ENCODE measurements around the gene STRADA. TPM values are rescaled to one million over a fixed set of nuclear protein-coding genes. Genes with fewer than 3 reads are reported as not detected.

The STRADA gene
- total RNA-seq, 1 donor from 2014 or later = 10.5 TPM

GRCh38 chr17:63703029-63703428 lies 38.6 kb downstream of the STRADA start:
- peak; percentile 23 for FAIRE-seq
- H3K36me3 ChIP-seq (ENCODE audit: control insufficient read depth, insufficient read depth, low read length) = peaks cover 5% of the 10 kb centered on the region

DNA sequence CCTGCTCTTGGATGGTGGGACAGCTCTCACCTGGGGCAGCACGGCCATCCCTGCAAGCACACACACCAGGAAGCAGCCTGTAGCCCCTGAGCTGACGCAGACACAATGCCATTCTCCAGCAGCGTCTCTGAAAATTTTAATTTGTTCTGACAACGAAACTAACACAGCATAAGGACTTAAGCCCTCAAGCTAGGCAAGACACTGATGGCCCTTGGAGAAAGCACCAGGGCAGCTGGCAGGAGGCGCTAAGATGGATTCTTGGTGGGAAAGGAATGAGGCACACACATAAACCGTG lies 38.9 kb downstream of the STRADA start:
- Histone ChIP-seq H3K36me3 (ENCODE audit: control insufficient read depth, insufficient read depth, low read length) (peaks cover 5% of the 10 kb centered on the region), H3K4me3 (ENCODE audit: low read depth, low read length) (no peak overlapping the region), H3K27me3 (ENCODE audit: control insufficient read depth, insufficient read depth, low read length) (no peaks in the 10 kb centered on the region)
- DNase-seq (ENCODE audit: low read depth) = no peak
- no peak for FAIRE-seq
- TF ChIP-seq, protein P1, sequence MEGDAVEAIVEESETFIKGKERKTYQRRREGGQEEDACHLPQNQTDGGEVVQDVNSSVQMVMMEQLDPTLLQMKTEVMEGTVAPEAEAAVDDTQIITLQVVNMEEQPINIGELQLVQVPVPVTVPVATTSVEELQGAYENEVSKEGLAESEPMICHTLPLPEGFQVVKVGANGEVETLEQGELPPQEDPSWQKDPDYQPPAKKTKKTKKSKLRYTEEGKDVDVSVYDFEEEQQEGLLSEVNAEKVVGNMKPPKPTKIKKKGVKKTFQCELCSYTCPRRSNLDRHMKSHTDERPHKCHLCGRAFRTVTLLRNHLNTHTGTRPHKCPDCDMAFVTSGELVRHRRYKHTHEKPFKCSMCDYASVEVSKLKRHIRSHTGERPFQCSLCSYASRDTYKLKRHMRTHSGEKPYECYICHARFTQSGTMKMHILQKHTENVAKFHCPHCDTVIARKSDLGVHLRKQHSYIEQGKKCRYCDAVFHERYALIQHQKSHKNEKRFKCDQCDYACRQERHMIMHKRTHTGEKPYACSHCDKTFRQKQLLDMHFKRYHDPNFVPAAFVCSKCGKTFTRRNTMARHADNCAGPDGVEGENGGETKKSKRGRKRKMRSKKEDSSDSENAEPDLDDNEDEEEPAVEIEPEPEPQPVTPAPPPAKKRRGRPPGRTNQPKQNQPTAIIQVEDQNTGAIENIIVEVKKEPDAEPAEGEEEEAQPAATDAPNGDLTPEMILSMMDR (IDR thresholded peaks at IDR 0.05; ENCODE audit: insufficient read depth, low read length, severe bottlenecking) = no peak

More at GRCh38 chr17:63703029-63703428, 38.6 kb downstream of the STRADA start:
- Histone ChIP-seq H3K27me3 (ENCODE audit: control insufficient read depth, insufficient read depth, low read length) (no peaks in the 10 kb centered on the region), H3K4me3 (ENCODE audit: low read depth, low read length) (no peak overlapping the region)
- TF ChIP-seq, protein P1 (IDR thresholded peaks at IDR 0.05; ENCODE audit: insufficient read depth, low read length, severe bottlenecking) = no peak
- no peak for DNase-seq (ENCODE audit: low read depth)

DNA sequence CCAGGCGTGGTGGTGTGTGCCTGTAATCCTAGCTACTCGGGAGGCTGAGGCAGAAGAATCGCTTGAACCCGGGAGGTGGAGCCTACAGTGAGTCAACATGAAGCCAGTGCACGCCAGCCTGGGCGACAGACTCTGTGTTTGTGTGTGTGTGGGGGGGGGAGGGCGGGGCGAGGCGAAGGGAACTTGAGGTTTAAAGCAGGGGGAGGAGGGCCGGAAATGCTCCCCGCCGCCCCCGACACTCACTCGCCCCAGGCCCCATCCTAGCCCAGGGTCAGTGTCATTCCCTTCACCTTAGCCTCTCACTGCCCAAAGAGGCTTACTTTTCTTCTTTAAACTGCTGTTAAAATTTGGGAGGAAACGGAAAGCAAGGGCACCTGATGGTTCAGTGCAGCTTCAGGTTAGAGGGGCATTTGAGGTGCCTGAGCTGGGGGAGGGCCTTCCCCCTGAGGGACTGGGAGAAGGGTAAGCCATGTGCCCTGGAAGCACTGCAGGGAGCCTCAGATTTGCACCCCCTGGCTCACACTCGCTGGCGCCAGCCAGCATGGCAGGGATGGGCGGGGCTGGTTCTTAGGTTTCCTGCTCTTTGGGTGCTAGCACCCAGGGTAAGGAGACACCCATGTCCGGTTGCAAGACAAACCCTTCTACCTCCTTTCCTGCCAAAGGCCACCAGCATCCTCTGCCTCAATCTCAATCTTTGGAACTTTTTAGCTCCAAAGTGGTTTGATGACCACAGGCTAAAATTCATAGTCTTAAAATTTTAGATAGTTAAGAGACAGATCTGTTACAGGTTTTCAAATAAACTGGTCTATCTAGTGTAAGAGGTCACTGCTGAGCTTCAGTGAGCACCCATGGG lies 39.5 kb downstream of the STRADA start:
- DNase-seq (ENCODE audit: low read depth) = no peak
- H3K27me3 ChIP-seq (ENCODE audit: control insufficient read depth, insufficient read depth, low read length) = no peaks in the 10 kb centered on the region
- TF ChIP-seq, protein P1 (IDR thresholded peaks at IDR 0.05; ENCODE audit: insufficient read depth, low read length, severe bottlenecking) = no peak
- no peak overlapping the region for H3K4me3 ChIP-seq (ENCODE audit: low read depth, low read length)
- peaks cover 5% of the 10 kb centered on the region for H3K36me3 ChIP-seq (ENCODE audit: control insufficient read depth, insufficient read depth, low read length)
- FAIRE-seq = no peak

- Histone ChIP-seq H3K27me3 (ENCODE audit: control insufficient read depth, insufficient read depth, low read length) (no peaks in the 10 kb centered on the region), H3K36me3 (ENCODE audit: control insufficient read depth, insufficient read depth, low read length) (peaks cover 5% of the 10 kb centered on the region), H3K4me3 (ENCODE audit: low read depth, low read length) (no peak overlapping the region)
- no peak for FAIRE-seq
- no peak for DNase-seq (ENCODE audit: low read depth)
- TF ChIP-seq, protein P1 (IDR thresholded peaks at IDR 0.05; ENCODE audit: insufficient read depth, low read length, severe bottlenecking) = no peak
These were observed 40.2 kb downstream of the STRADA start for GRCh38 chr17:63701456-63701820.

- FAIRE-seq (no peak), DNase-seq (ENCODE audit: low read depth) (no peak)
- Histone ChIP-seq H3K36me3 (ENCODE audit: control insufficient read depth, insufficient read depth, low read length) (peaks cover 4% of the 10 kb centered on the region), H3K27me3 (ENCODE audit: control insufficient read depth, insufficient read depth, low read length) (no peaks in the 10 kb centered on the region), H3K4me3 (ENCODE audit: low read depth, low read length) (peak overlapping the region; percentile 31)
- TF ChIP-seq, protein P1 (IDR thresholded peaks at IDR 0.05; ENCODE audit: insufficient read depth, low read length, severe bottlenecking) = no peak
These were observed 40.8 kb downstream of the STRADA start for GRCh38 chr17:63700528-63701455.

Measured in bronchial epithelial cell (primary cell).